Raji (cell line): ENCODE results near the gene ISCA1.

Experiments
- POLR2A ChIP-seq: IDR thresholded peaks from 2 replicates; pipeline ENCODE4 v1.6.1; 2011; ENCODE audit warnings: low read depth, low read length, control low read depth; ENCODE audit not compliant: insufficient read depth

ISCA1 gene

DNA sequence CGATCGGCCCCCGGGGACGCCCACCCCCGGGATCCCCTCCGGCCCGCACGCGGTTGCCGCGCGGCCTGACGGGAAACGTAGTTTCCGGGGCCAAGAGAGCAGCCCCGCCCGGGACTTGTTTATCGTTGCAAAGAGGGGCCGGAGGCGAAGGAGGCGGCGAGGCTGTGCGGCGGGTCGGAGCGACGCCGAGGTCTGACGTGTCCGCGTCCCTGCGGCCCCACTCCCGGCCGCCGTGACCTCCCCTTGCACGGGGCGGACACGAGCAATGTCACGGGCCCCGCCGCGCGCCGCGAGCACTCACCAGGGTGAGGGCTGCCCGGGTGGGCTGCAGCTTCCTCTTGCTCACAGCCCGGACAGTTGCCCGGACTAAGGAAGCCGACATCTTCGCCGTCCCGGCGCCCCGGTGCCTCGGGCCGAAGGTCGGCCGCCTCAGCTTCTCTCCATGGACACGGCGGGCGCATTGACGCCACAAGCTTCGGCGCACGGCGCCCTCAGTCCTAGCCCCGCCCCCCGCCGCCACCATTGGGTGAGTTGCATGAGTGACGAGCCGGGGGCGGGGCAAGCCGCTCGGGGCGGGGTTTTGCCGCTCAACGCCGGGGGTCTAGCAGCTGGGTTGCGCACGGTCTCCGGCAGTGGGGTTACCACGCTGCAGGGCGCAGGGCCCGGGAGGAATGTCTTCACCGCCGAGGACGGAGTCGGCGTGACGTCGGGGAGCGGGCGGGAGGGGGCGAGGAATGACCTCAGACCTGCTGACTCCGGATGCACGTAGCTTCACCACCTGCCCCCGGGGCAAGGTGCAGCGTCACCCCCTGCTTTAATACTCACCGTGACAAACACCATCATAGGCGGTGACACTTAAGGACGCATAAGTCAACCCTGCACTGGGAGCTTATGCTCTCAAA, at the start of gene ISCA1:
TSS of gene ISCA1 (minus strand) at position 462 of the 902 bp plus-strand sequence. CDS start at position 382, 80 bp downstream.
- peak; percentile 86 for TF ChIP-seq POLR2A

DNA sequence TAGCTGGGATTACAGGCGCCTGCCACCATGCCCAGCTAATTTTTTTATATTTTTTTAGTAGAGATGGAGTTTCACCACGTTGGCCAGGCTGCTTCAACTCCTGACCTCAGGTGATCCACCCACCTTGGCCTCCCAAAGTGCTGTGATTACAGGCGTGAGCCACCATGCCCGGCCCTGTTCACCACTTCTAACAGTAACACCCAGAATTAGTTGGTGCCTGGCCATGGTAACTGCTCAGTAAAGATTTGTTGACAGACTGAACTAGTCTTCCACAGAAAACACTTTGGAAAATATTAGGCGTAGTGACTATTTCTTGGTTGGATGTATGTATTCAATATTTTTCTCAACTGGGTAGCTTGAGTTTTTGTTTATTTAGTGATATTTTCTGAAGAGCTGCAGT, 47.8 kb upstream of the ISCA1 start:
- no peak for TF ChIP-seq POLR2A

DNA sequence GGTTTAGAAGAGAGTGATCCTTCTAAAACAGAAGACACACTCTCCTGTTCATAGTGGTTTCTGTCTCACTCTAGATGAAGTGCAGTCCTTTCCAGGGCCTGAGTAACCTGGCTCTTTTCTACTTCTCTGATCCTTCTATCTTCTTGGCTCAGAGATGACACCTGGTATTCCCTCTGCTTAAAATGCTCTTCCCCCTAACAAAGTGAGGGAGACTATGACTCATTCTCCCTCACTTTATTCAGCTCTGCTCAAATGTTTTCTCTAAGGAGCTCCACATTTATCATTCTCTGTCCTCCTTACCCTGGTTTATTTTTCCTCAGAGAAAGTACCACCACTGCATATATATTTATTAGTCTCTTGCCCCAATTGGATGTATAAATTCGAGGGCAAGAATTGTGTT, 47.3 kb upstream of the ISCA1 start:
- TF ChIP-seq POLR2A, result no peak

DNA sequence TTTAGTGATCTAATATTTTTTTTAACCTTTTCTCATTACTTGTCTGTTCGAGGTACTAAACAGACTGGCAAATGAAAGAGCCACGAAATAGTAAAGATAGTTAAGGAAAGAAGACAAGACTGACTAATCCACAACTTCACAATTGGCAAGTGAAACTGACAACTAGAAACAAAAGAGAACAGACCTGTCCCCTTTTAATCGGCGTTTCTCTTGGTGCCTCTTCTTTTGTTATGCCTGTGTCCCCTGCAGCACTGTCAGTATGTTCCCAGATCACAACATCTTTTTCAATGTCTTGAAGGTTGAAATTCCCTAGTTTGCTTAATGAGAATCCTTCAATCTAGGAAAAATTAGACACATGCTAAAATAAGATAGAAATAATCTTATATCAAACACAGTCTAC, 45.8 kb upstream of the ISCA1 start:
- no peak for TF ChIP-seq POLR2A

DNA sequence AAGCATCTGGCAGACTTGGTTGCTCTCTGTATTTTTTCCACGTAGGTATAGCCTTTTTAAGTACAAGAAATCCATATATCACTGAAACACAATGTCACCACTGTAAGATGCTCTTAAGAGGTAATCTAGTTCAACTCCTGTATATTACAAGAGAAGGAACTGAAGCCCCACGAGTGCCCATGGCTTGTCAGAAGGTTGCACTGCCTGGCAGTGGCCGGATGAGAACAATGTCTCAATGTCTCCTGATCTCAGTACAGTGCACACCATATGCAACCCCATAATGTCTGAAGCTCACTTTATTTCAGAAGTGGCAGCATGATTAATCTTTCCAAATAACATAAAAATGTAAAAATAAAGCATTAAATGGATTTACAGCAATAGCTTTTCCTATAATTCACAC, 44.2 kb upstream of the ISCA1 start:
- no peak for TF ChIP-seq POLR2A

DNA sequence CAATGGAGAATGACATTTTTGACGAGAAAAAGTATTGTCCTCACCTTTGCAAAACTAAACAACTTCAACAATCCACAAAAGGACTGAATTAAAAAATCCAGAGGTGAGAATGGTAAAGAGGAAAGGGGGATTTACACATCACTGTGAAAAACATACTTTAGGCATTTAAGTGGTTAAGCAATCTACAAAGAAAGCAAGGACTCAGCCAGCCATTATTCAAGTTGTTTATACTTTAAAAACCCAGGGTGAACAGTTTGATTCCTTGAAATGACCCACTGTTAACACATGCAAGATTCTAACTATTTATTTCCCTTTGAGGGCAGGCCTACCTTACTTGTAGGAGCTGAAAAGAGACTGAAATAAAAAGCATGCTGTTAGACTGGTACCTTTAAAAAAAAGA, 42.6 kb upstream of the ISCA1 start:
- no peak for TF ChIP-seq POLR2A

DNA sequence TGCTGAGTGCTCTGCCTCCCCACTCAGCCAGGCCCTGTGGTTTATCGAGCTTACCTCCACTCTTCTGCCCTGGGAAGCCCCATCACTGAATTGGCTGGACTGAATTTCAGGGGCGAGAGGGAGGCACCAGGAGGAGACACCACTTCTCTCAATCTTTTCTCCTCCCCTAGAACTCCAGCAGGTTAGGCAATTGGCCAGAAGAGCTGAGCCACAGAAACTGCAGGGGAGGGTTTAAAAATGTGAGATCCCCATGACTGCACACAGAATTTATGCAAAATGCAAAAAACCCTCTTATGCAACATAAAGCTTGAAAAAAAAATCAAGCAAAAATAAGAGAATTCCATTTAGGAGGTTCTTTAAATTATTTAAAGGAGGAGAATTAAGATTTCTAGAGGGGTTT, 42.0 kb upstream of the ISCA1 start:
- TF ChIP-seq POLR2A, result no peak

DNA sequence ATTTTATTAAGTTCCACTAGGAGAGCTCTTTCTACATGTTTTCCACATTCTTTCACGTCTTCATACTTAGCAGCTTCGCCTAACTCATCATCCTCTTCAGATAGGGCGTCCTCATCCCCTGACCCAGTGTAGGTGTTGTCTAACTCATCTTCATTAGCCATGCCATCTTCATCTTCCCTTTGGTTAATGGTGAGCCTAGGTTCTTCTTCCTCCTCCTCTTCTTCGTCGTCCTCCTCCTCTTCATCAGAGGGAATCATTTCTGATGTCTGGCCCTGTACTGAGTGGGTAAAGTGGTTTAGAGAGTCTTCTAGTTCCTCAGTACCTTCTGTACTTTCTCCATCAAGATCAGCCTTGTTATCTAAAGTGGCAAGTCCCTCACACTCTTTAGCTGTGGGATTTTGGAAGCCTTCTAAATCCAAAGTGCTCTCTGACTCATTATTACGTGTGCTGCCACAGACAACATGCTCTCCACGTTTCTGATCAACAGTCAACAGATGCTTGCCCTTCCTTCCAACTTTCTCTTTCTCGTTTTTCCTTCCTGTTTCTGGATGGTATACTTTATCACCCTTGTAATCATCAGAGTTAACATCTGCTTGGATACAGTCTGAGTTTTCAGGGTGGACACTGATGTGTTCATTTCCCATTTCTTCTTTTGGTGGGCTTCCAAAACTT, 40.8 kb upstream of the ISCA1 start:
- TF ChIP-seq POLR2A, result no peak

DNA sequence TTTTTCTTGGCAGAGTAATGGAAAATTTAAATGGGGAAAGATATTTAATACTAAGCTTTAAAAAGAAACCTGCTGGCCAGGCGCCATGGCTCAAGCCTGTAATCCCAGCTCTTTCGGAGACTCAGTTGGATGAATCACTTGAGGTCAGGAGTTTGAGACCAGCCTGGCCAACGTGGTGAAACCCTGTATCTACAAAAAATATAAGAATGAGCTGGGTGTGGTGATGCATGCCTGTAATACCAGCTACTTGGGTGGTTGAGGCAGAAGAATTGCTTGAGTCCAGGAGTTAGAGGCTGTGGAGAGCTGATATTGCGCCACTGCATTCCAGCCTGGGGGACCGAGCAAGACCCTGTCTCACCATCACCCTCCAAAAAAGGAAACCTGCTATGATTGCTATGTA, 39.0 kb upstream of the ISCA1 start:
- no peak for TF ChIP-seq POLR2A

DNA sequence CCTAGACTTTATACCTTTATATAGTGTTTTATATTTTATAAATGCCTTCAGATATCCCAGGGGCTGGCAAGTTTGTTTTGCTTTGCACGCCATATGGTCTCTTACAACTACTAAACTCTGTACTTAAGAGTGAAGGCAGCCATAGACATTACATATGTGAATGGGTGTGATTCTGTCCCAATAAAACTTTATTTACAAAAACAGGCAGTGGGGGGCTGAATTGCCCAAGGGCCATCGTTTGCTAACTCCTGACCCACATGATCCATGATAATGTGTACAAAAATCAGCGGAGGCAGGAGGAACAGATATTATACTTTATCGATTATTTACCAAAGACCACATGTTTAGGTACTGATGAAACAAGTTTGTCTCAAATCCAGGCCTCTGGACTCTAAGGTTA, 35.8 kb upstream of the ISCA1 start:
- no peak for TF ChIP-seq POLR2A

DNA sequence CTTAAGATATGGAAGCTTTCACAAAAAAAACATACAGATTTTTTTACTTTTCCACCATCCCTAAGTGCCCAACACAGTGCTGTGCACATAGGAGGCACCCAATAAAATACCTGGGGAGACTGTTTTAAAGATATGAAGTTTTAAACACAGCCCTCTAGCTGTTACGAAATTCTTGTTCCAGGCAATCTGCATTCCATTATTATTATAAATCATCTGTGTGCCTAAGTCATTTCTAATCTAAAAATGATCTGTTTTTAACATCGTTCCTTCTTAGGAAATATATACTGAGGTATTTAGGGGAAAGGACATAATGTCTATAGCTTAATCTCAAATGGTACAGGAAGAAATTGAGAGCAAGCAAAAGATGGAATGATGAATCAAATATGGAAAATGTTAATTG, 32.7 kb upstream of the ISCA1 start:
- no peak for TF ChIP-seq POLR2A

DNA sequence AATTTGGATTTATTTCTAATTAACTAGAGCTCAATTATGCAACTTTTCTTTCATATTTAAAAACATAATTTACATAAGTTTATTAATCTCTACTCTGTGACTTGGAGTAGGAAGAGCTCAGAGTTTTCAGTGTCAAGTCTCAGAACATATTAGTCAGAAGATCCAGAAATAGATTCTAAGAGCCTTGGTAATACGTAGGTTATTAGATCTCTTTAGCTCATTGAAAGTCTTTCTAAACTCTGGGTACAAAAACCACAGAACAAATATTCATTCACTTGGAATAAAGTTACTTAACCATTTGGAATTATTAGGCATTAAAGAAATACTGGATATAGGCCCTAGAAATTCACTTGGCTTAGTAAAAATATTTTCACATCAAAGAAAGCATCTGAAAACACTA, 26.3 kb upstream of the ISCA1 start:
- no peak for TF ChIP-seq POLR2A

DNA sequence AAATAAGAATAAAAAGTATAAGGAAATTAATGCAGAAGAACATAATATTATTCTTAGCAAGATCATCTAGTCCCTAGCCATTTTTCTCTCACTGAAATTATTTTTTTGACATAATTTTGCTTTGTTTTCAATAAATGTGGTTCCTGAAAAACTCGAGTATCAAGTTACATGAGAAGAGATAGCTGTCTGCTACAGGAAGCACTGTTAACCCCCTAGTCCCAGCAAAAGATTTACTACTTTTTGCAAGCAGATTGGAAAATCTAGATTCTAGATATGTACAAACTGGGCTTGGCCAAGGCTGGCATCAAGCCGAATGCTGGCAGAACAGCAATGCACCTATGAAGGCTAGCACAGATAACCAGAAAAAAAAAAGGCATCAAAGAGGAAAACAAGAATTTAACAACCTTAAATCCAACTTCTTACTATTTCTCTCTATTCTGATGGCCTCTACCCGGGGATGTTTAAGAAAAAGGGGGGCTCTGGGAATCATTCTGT, 21.9 kb upstream of the ISCA1 start:
- no peak for TF ChIP-seq POLR2A

DNA sequence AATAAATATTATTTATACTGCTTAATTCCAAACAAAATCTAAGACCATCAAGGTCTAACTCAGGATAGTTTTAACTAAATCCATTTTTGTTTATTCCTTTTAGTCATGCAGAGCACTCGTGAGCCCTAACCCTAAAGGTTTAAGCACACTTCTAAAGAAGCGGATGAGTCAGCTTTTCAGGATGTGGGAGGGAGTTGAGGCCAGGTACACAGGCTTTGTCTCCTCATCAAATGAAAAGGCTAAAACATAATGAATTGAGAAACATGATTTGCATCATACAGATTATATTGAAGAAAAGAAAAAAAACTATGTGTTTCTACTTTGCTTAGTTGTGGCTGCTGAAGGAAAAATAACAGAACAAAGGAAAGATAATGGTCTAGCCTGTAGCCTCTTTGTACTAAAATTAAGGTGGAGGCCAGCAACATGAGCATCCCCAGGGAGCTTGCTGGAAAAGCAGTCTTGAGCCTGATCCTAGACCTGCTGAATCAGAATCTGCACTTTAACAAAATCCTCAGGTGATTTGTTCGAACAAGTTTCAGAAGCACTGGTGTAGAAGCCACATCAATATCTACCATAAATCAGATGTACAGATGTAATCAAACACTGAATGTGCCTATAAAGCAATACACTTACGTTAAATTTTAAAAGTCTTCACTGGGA, 21.1 kb upstream of the ISCA1 start:
- no peak for TF ChIP-seq POLR2A

DNA sequence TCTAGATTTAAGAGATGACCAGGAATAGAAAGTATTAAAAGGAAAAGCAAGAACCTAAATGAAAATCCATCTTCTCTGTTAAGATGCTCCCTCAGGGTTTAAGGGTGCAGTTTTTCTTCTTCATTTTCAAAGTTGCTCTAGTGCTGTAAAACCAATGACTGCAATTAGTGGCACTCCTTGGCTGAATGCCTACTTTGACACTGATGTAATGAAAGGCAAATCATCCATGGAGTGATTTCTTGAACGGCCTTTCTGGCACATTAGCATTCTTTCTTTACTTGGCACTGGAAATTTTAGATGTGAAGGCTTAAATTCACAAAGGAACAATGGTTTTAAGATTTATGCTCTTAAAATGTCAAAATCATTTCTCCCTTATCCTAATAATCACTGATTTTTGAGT, 19.3 kb upstream of the ISCA1 start:
- no peak for TF ChIP-seq POLR2A

DNA sequence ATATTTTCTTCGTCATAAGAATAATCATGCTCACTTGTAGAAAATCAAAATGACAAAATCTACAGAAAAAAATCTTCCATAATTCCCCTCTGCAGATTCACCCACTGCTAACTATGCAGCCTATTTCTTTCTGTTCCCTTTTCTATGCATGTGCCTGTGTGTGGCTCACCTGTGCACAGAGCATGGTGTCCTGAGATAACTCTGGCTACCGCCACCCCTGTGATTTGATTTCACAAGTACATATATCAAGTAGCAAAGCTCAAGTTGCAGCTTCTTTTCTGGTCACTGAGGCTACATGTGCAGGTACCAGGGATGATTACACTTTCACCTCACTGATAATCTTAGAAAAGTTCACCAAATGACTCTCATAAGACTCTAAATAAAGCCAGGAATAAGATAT, 18.4 kb upstream of the ISCA1 start:
- TF ChIP-seq POLR2A, result no peak
